ENCODE measurements around the gene SBF2.

GRCh38 chr11:10076458-10077141, 217.4 kb downstream of the SBF2 start:
- TF ChIP-seq CTCF (IDR thresholded peaks at IDR 0.05; ENCODE audit: poor library complexity, severe bottlenecking) (no peak), EZH2 (IDR thresholded peaks at IDR 0.05; ENCODE audit: borderline replicate concordance, insufficient read depth, low read length, poor library complexity, severe bottlenecking) (no peak), REST (IDR thresholded peaks at IDR 0.05; ENCODE audit: borderline replicate concordance) (no peak), RAD21 (conservative IDR thresholded peaks at IDR 0.05) (no peak), POLR2AphosphoS5 (IDR thresholded peaks at IDR 0.05) (no peak)
